Measurements from ENCODE around the gene EYA2.

GRCh38 chr20:47230811-47231256, 336.2 kb downstream of the EYA2 start:
- TF ChIP-seq ISL1 (CRISPR knock-in tag; IDR thresholded peaks at IDR 0.05) = no peak
- TF ChIP-seq ZFP3 (CRISPR knock-in tag; IDR thresholded peaks at IDR 0.05) = no peak
- TF ChIP-seq PATZ1 (CRISPR knock-in tag; IDR thresholded peaks at IDR 0.05; ENCODE audit: borderline replicate concordance) = no peak
- TF ChIP-seq PPARA (CRISPR knock-in tag; IDR thresholded peaks at IDR 0.05; ENCODE audit: borderline replicate concordance) = no peak
- no peak for TF ChIP-seq ZNF70 (CRISPR knock-in tag; IDR thresholded peaks at IDR 0.05)
- no peak for TF ChIP-seq ARNTL (CRISPR knock-in tag; IDR thresholded peaks at IDR 0.05; ENCODE audit: borderline replicate concordance, low read depth)

Data from SK-N-SH treated with all-trans-retinoic acid at 6 μM for 48 hours (cell line).